GM19240 (cell line): ENCODE results near the gene SGSM1.
"Not testable (repeated sequence)": the region's sequence is repeated elsewhere in the genome, so short reads cannot be mapped to it uniquely, and the experiment has no call there.

Experiments used
- DNase-seq: peaks from one replicate; pipeline ENCODE4 v3.0.0; 2011; ENCODE audit warnings: low spot score; ENCODE audit not compliant: insufficient read length

SGSM1 gene

DNA sequence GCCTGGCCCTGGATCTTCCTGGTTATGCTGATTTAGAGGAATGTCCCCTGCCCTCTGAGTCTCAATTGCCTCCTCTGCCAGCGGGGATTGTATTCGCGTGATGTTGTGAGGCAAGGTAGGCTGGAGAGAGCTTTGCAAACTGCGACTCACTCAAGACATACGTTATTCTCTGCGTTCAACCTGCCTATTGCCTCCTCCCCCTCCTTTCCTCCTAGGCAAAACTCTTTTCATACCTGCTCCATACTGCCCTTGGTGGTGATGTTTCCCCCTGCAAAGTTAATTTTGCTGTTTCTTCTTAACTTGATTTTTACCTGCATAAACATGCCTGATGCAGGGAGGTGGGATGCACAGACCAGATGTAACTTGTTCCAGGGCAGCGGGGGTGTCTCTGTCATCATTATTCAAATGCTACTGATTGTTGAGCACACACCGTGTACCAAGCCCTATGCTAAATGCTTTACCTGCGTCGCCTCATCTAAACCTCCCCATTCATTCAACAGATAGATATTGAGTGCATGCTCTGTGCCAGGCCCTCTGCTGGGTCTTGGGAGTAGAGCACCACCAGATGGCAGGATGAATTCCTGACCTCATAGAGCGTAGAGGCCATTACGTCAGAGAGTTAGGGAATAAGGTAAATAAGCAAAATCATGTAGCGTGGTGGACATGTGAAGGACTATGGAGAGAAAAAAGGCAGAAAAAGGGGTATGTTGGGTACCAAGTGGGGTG, 29.0 kb downstream of the SGSM1 start:
- no peak for DNase-seq

GRCh38 chr22:24836282-24836681, 30.3 kb downstream of the SGSM1 start:
- DNase-seq, result no peak

DNA sequence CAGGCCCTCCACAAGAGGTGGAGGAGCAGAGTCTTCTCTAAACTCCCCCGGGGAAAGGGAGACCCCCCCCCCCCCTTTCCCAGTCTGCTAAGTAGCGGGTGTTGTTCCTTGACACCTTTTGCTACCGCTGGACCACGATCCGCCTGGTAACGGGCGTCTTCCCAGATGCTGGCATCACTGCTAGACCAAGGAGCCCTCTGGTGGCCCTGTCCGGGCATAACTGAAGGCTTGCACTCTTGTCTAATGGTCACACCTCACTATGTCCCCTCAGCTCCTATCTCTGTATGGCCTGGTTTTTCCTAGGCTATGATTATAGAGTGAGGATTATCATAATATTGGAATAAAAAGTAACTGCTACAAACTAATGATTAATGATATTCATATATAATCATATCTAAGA, 31.5 kb downstream of the SGSM1 start:
- not testable (repeated sequence) for DNase-seq

DNA sequence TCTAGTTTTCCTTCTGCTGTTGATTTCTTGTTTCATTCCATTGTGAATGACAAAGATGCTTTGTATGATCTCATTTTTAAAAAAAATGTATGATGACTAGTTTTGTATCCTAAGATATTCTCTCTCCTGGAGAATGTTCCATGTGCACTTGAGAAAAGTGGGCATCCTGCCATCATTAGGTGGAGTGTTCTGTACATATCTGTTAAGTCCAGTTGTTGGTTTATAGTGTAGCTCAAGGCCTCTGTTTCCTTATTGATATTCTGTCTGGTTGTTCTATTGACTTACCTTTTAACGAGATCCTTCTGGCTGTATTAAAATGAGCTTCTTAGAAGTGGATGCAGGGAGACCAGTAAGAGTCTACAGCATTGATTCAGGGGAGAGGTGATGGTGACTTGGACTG, 35.2 kb downstream of the SGSM1 start:
- no peak for DNase-seq

DNA sequence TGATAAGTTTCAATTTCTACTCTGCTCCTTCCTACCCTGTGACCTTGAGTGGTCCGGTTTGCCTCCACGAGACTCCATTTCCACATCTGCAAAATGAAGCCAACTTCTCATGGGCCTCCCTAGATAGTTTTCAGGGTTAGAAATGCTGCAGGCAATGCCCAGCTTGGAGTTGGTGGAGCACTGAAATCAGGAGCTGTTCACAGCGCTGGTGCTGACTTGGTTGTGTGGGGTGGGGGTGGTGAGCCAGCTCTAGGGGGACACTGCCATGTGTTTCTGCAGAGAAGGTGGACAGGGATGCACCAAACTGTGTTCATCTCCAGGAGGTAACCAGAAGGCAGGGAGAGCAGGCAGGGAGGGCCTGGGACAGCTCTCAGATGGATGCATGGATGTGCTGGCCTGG, 37.0 kb downstream of the SGSM1 start:
- no peak for DNase-seq

DNA sequence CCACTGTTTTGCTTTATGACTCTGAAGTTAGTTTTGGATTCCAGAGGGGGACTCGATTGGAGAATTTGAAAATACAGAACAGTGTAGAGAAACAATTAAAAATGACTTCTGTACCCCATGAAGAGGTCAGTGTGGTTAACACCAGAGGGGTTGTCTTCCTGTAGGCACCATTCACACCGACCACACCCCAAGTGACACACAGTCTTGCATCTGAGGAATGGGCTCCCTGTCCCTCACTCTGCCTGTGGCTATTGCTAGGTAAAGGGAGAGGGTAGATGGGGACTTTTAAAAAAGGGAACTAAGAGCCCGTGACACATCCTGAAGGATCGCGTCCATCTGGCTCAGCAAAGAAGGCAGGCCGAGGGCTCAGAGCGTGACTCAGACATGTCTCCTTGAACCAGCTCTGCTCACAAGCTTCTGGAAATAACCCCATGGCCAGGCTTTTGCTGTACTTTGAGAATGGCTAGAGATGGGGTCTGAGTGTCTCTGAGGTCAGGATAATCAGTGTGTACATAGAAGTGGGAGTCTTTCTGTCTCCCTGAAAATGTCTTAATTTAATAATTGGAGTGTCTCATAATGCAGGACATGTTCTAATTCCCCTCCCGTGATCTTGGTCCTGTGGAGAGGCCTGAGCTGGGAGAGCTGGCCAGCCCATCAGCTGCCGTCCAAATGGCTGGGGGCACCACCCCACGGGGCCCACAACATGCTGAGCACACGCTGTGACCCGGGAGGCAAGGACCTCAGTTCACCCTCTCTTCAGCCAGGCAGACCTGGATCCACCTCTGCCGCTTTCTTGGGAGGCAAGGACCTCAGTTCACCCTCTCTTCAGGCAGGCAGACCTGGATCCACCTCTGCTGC, 39.3 kb downstream of the SGSM1 start:
- no peak for DNase-seq

DNA sequence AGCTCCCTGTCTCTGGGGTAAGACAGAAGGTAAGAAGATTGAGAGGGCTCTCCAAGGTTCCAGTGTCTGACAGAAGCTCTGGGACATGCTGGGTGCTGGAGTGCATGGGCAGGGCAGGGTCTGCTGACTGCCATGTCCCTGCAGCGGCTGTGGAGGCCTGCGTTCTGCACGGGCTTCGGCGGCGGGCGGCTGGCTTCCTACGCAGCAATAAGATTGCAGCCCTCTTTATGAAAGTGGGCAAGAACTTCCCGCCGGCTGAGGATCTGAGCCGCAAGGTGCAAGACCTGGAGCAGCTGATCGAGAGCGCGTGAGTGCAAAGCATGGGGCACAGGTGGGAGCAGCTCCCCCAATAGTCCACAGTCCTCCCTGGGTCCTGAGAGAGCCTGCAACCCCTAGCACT, 41.5 kb downstream of the SGSM1 start:
- no peak for DNase-seq

- DNase-seq, result no peak
Observed at GRCh38 chr22:24848559-24849168, 42.7 kb downstream of the SGSM1 start.

DNA sequence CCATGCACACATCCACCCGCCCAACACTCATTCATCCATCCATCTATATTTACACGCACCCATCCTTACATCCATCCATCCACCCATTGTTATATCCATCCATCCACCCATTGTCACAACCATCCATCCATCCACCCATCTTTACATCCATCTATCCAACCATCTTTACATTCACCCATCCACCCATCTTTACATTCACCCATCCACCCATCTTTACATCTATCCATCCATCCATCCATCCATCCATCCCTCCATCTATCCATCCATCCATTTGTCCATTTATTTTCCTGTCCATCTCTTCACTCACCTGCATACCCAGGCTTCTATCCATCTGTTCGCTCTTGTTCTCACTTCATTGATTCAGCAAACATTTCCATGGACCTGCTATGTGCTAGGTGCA, 49.8 kb downstream of the SGSM1 start:
- DNase-seq, result no peak

GRCh38 chr22:24857576-24857975, 51.6 kb downstream of the SGSM1 start:
- DNase-seq, result no peak

DNA sequence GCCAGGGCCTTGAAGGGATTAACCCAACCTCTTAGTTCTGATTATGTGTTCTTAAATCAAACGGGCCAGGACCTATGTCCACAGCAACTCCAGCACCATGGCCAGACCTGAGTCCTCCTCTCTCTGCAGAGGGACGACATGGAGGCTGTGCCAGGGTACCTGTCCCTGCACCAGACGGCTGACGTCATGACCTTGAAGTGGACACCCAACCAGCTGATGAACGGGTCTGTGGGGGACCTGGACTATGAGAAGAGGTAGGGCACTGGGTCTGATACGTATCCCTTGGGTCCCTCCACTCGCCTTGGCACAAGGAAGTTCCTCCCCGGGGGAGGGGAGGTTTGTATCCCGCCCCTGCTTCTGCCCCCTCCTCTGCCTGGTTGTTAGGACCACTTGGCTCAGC, 53.6 kb downstream of the SGSM1 start:
- no peak for DNase-seq

- DNase-seq, result no peak
Observed at GRCh38 chr22:24865508-24865907, 59.5 kb downstream of the SGSM1 start.

GRCh38 chr22:24867323-24868022, 61.5 kb downstream of the SGSM1 start:
- DNase-seq, result no peak

DNA sequence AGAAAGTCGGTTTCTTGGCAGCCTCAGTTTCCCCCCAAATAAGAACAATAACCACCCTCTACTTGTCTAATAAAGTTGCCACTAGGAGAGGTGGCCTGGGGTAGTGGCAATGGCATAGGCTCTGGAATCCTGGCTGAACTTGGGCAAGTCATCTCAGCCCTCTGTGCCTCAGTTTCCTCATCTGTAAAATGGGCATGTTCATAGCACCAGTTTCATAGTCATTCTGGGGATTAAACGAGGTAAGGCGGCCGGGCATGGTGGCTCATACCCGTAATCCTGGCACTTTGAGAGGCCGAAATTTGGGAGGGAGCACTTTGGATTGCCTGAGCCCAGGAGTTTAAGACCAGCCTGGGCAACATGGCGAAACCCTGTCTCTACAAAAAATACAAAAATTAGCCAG, 63.0 kb downstream of the SGSM1 start:
- DNase-seq, result no peak

GRCh38 chr22:24871611-24872205, 65.7 kb downstream of the SGSM1 start:
- DNase-seq, result no peak

DNA sequence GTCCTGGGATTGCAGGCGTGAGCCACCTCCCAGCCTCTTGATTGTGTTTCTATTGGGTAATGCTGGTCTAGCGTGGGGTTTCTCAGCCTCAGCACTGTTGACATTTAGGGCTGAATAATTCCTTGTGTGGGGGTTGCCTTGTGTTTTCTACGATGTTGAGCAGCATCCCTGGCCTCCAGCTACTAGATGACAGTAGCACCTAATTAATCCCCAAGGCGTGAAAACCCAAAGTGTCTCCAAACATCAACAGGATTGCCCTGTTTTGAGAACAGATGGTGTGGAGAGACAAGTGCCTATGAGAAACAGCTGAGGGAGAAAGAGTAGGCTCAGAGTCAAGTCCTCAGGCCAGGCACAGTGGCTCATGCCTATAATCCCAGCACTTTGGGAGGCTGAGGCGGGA, 67.2 kb downstream of the SGSM1 start:
- no peak for DNase-seq

- no peak for DNase-seq
Observed at GRCh38 chr22:24875862-24876506, 70.0 kb downstream of the SGSM1 start.

DNA sequence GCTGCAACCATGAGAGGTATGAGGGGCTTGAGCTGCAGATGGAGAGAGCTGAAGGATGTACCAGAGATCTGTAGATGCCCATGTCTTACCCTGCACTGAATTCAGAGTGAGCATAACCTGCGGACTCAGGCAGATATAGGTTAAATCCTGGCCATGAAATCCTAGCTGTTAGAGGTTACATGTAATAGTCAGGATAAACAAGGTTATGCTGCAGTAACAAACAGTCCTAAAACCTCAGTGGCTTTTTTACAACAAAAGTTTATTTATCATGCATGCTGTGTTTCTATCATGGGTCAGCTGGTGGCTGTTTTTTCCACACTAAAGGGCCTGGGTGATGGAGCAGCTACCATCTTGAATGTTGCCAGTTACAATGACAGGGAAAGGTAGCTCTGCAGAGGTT, 70.7 kb downstream of the SGSM1 start:
- no peak for DNase-seq

- DNase-seq, result no peak
Observed at GRCh38 chr22:24878969-24879368, 73.0 kb downstream of the SGSM1 start.

GRCh38 chr22:24883432-24883831, 77.4 kb downstream of the SGSM1 start:
- no peak for DNase-seq

DNA sequence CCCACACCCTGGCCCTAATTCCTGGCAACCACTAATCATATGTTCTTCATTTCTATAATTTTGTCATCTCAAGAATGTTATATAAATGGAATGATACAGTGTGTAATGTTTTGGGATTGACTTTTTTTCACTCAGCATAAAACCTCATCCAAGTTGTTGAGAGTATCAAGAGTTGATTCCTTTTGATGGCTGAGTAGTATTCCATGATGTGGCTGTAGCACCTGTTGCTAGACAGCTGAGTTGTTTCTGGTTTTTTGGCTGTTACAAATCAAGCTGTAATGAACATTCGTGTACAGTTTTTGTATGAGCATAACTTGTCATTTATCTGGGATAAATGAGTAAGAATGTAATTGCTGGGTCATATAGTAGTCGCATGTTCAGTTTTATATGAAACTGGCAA, 81.2 kb downstream of the SGSM1 start:
- DNase-seq, result no peak
